ENCODE data around the gene CEBPB. TPM values are rescaled to one million over a fixed set of nuclear protein-coding genes. Genes with fewer than 3 reads are reported as not detected.

Gene CEBPB
- total RNA-seq, 3 donors from 2014 or later, result 32.8 to 36.6 (median 35.2) TPM

DNA sequence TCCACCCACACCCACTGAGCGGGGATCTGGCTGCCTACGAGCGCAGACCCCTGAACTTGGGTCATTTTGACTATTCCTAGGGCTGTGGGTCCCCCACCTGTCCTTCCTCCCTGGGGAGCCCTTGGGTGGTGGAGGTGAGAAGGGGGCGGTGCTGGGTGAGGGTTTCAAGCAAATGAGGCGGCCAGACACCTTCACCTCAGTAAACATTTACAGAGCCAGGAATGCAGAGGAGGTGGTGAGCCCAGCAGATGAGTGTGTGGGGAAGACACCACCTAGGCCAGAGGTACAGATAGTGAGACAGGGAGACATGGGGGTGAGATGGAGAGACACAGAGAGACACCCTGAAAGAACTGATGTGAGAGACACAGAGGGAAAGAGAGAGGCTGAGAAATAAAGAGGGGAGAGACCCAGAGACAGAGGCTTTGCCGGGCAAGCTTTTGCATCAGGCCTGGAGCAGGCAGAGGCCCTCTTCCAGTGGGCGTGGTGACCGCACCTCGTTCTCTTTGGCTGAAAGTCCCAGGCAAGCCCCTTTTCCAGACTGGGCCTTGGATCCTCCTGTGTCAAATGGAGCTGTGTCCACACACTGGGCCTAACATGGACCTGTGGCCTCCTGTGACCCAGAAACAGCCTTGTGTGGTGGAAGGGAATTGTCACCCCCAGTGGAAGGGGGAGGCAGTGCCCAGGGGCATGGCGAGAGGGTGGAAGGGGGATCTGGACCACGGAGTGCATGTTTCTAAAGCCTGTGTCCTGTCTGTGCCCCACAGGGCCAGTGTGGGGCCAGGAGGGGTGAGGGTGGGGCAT is 29.7 kb downstream of the CEBPB start:
- DNase-seq, result no peak
- no peaks in the 10 kb centered on the region for H3K9me3 Mint-ChIP-seq
- no peak overlapping the region for H3K4me3 Mint-ChIP-seq
- H3K27me3 Mint-ChIP-seq (ENCODE audit: low read depth), result peaks cover 5% of the 10 kb centered on the region
- no peaks in the 10 kb centered on the region for H3K4me1 Mint-ChIP-seq (ENCODE audit: low read depth)
- no peaks in the 10 kb centered on the region for H3K36me3 Mint-ChIP-seq (ENCODE audit: insufficient read depth)
- ATAC-seq, result no peak

DNA sequence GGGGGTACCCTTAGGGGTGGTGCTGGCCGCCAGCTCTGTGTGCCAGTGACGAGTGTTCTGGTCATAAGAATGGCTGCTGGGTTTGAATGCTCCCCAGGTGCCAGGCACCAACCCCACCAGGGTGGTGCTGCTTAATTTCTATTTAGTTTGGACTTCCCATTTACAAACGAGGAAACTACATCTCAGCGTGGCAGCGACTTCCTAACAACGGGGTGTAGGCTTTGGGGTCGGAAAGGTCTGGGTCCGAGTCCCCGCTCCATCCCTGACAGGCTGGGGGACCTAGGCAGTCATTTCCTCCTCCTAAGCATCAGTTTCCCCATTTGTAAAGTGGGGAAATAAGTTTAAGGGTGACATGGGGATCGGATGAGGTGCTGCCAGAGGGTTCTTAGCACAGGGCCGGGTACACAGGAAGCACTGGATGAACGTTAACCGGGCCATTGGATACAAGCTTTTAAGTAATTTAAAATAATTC is 30.3 kb downstream of the CEBPB start:
- no peak for DNase-seq
- Mint-ChIP-seq H3K4me1 (ENCODE audit: low read depth) (no peaks in the 10 kb centered on the region), H3K27me3 (ENCODE audit: low read depth) (peaks cover 3% of the 10 kb centered on the region), H3K4me3 (no peak overlapping the region), H3K9me3 (no peaks in the 10 kb centered on the region), H3K36me3 (ENCODE audit: insufficient read depth) (no peaks in the 10 kb centered on the region)
- ATAC-seq, result no peak

DNA sequence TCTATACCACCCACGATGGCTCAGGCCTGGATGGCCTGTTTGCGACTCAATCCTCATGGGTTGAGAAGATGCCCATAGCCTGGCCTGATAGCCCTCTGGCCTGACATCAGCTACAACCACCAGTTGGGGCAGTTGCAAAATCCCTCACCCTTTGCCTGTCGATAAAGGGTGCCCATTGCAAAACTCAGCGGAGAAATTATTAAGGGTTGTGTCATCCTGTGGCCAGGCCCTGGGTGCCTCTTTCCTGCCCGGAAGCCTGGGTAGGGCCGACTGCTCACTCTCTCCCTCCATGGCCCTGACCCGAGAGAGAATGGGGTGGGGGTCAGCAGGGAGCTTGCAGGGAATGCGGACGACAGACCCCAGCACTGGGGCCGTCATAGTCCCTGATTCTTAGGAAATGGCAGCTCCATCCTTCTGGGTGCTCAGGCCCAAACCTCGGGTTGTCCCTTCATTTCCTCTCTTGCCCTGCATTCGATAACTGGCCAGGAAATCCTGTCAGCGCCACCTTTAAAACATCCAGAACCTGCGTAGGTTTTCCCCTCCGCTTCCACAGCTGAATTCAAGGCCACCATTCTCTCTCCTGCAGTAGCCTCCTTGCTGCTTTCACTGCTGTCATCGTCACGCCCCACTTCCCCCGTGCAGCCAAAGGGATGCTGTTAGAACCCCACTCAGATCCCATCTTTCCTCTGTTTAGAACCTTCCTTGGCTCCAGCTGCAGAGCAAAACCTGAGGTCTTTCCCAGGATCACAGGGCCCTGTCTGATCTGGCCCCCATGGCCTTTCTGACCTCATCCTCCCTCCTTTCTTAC is 31.1 kb downstream of the CEBPB start:
- ATAC-seq, result no peak
- Mint-ChIP-seq H3K27me3 (ENCODE audit: low read depth) (peaks cover 3% of the 10 kb centered on the region), H3K4me1 (ENCODE audit: low read depth) (no peaks in the 10 kb centered on the region), H3K4me3 (no peak overlapping the region), H3K36me3 (ENCODE audit: insufficient read depth) (no peaks in the 10 kb centered on the region), H3K9me3 (no peaks in the 10 kb centered on the region)
- DNase-seq, result no peak

DNA sequence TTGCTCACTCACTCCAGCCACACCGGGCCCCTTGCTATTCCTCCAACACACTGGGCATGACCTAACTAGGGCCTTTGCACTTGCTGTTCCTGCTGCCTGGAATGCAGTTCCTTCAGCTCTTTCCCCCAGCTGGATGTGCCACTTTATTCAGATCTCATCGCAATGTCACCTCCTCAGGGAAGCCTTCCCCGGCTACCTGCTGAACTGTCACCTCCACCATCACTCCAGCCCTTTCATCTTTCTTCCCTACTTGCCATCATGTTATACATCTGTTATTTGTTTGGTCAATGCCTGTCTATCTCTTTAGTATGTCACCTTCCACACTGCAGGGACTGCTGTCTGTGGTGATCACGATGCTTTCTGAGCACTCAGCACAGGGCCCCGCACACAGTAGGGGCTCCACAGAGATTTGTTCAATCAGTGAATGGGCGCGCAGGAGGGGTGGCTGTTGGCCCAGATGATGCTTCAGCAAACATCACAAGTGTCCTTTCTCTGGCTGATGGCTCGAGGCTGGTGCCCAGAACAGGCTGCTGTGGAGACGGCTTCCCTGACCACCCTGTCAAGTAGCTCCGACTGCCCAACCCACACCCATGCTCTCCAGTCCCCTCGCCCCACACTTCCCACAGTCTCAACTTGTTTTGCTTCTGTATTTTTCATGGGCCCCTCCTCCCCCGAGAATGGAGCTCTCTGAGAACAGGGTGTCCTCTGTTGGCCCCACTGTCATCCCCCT is 31.8 kb downstream of the CEBPB start:
- Mint-ChIP-seq H3K36me3 (ENCODE audit: insufficient read depth) (no peaks in the 10 kb centered on the region), H3K4me1 (ENCODE audit: low read depth) (no peaks in the 10 kb centered on the region), H3K9me3 (no peaks in the 10 kb centered on the region), H3K4me3 (no peak overlapping the region), H3K27me3 (ENCODE audit: low read depth) (peaks cover 2% of the 10 kb centered on the region)
- ATAC-seq (no peak), DNase-seq (no peak)

DNA sequence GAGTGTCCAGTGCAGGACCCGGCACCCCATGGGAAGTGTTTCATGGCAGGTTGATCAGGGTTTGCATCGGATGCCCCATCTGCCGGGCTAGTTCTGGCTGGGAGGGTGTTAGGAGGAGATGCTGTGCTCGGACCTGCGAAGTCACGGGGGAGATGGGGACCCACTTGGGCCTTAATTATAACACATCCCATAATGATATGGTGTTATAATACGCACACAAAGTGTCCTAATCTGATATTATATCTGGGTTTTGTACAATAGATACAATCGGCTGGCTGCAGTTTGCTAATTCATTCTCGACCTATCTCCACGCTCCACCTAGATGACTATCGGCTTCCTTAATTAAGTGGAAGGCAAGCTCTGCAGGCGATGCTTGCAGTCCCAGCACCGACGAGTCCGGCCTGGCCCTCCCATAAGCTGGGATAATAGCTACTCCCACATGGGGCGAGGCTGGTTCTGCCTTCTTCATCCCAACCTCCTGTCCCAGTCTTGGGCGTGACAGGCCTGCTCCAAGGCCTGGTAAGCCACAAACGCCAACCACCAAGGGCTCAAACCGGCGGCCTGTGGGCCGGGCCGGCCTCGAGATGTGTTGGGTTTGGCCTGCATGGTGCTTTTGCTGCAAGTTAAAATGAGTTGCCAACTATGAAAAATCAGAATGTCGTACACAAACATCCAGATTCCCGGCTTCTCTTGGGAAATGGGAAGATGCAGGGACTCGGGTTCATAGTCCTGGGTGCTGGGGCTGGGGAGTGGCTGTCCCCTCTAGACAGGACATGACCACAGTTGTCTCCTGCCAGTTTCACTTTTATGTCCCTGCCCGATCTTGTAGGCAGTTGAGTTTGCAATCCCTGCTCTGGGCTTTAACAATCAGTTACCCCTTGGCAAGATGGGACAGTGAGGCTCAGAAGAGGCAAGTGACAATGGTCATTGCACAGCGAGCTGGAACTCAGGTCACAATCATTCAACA is 32.7 kb downstream of the CEBPB start:
- no peaks in the 10 kb centered on the region for H3K36me3 Mint-ChIP-seq (ENCODE audit: insufficient read depth)
- DNase-seq, result no peak
- H3K9me3 Mint-ChIP-seq, result no peaks in the 10 kb centered on the region
- no peaks in the 10 kb centered on the region for H3K4me1 Mint-ChIP-seq (ENCODE audit: low read depth)
- ATAC-seq, result no peak
- peaks cover 2% of the 10 kb centered on the region for H3K27me3 Mint-ChIP-seq (ENCODE audit: low read depth)
- no peak overlapping the region for H3K4me3 Mint-ChIP-seq

DNA sequence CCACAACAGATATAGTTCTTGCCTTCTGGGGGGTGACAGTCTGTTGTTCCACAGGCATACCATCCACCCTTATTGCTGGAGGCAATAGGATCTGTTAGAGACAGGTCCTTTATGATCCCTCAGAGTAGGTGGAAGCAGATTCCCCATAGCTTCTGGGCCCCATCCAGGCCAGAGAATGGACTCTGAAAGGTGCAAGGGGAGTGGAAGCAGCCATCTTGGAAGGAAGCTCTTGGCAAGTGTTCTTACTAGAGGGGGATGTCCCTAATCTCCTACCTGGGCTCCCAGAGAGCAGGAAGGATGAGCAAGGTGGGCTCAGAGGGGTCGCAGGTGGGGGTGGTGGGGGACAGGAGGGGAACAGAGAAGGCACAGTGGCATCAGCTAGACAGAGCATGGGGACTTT is 33.4 kb downstream of the CEBPB start:
- ATAC-seq (no peak), DNase-seq (no peak)
- H3K4me3 Mint-ChIP-seq, result no peak overlapping the region
- no peaks in the 10 kb centered on the region for H3K36me3 Mint-ChIP-seq (ENCODE audit: insufficient read depth)
- no peaks in the 10 kb centered on the region for H3K4me1 Mint-ChIP-seq (ENCODE audit: low read depth)
- no peaks in the 10 kb centered on the region for H3K9me3 Mint-ChIP-seq
- peaks cover 2% of the 10 kb centered on the region for H3K27me3 Mint-ChIP-seq (ENCODE audit: low read depth)

DNA sequence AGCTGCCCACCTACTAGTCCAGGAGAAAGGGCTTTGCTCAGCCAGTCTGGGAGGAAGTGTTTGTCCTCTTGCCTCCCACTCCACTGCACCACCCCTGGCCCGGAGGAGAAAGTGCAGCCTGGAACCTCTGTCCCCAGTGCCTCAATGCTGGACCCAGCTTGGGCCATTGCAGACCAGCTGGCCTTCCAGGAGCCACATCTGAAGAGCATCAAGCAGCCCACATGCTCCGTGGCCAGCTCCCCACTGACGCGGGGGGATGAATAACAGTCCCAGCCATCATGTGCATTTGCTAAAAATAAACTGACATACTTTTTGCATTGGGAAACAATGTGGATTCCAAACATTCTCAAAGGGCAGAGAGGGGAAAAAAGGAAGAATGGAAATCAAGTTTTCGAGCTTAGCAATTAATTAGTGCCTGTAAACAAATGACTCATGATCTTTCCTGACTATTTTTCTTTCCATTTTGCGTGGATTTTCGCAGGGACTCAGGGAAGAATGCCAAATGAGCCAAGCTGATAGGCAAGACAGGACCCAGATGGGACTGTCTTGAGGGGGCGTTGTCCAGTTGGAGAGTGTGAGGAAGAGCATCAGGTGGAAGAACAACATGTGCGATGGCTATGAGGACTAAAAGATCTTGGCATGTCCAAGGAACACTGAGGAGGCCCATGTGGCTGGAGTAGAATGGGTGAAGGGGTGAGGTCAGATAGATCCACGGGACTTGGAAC is 34.1 kb downstream of the CEBPB start:
- ATAC-seq (no peak), DNase-seq (no peak)
- H3K4me1 Mint-ChIP-seq (ENCODE audit: low read depth), result no peaks in the 10 kb centered on the region
- no peaks in the 10 kb centered on the region for H3K9me3 Mint-ChIP-seq
- H3K4me3 Mint-ChIP-seq, result no peak overlapping the region
- no peaks in the 10 kb centered on the region for H3K27me3 Mint-ChIP-seq (ENCODE audit: low read depth)
- H3K36me3 Mint-ChIP-seq (ENCODE audit: insufficient read depth), result no peaks in the 10 kb centered on the region

DNA sequence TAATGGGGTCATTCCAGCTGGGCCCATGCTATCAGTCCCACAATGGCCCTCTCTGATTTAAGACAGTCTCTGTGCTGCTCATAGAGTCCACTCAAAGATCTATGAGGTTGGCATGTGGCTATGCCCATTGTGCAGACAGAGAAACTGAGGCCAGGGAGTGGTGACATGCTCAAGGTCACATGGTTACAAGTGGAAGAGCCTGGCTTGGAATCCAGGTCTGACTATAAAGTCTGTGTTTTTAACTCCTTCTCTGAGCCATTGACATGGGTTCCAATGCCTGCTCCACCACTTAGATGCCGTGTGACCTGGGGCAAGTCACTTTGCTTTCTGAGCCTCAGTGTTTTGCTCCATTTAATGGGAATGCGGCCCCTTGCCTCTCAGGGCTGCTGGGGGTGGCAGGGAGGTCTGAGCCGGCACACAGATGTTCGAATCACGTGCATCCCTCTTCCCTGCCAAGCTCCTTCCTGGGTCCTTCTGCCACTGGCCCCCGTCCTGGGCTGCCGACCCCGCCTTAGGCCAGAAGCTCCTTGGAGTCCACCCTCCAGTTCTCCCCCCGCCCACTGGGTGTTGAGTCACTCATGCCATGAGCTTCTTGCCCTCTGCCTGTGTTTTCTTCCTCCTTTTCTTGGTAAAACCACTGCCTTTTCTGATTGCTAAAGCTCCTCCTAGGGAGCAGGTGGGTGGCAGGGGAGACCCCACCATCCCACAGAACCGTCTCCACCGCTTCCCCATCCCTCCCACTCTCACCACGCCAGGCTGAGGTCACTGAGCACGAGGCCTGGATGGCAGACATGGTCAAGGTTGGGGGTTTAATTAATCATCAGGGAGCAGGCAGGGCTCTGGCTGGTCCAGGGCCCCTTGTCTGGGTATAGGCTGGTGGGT is 35.7 kb downstream of the CEBPB start:
- Mint-ChIP-seq H3K9me3 (no peaks in the 10 kb centered on the region), H3K4me1 (ENCODE audit: low read depth) (no peaks in the 10 kb centered on the region), H3K4me3 (no peak overlapping the region), H3K36me3 (ENCODE audit: insufficient read depth) (no peaks in the 10 kb centered on the region), H3K27me3 (ENCODE audit: low read depth) (no peaks in the 10 kb centered on the region)
- DNase-seq (no peak), ATAC-seq (no peak)

DNA sequence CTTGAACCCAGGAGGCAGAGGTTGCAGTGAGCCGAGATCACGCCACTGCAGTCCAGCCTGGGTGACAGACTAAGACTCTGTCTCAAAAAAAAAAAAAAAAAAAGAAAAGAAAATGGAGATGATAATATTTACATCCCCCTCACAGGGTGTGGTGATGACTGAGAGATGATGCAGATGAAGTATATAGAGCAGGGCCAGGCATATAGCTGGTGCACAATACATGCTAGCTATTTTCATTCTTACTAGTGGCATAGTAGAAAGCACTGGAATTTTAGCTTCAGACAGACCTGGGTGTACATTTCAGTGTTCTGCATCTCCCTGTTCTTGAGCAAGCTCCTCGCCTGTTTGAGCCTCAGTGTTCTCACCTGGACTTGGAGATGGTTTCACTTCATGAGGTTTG is 36.9 kb downstream of the CEBPB start:
- no peaks in the 10 kb centered on the region for H3K27me3 Mint-ChIP-seq (ENCODE audit: low read depth)
- no peaks in the 10 kb centered on the region for H3K4me1 Mint-ChIP-seq (ENCODE audit: low read depth)
- peak in 1 of 2 donors; percentile 18 for ATAC-seq

DNA sequence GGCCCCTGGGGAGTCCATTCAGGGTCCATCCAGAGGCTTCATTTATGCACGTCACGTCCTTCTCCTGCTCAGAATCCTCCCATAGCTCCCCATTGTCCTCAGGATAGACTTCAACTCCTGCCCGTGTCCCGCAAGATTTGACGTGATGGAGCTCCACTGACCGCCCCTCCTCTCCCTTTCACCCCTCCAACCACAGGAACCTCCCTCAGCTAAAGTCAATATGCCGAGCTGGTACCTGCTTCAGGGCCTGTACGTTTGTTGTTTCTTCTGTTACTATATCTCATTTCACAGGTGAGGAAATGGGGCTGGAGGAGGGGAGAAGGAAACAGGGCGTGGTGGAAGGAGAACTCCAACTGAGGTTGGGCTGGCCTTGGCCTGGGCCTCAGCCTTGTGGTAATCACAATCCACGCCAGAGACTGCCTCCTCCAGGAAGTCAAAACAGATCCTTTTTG is 38.6 kb downstream of the CEBPB start:
- ATAC-seq (no peak), DNase-seq (no peak)
- Mint-ChIP-seq H3K27me3 (ENCODE audit: low read depth) (no peaks in the 10 kb centered on the region), H3K9me3 (no peaks in the 10 kb centered on the region), H3K4me1 (ENCODE audit: low read depth) (no peaks in the 10 kb centered on the region), H3K4me3 (no peak overlapping the region), H3K36me3 (ENCODE audit: insufficient read depth) (no peaks in the 10 kb centered on the region)

More for the DNA sequence above, 36.9 kb downstream of the CEBPB start:
- Mint-ChIP-seq H3K36me3 (ENCODE audit: insufficient read depth) (no peaks in the 10 kb centered on the region), H3K9me3 (no peaks in the 10 kb centered on the region), H3K4me3 (no peak overlapping the region)
- no peak for DNase-seq

DNA sequence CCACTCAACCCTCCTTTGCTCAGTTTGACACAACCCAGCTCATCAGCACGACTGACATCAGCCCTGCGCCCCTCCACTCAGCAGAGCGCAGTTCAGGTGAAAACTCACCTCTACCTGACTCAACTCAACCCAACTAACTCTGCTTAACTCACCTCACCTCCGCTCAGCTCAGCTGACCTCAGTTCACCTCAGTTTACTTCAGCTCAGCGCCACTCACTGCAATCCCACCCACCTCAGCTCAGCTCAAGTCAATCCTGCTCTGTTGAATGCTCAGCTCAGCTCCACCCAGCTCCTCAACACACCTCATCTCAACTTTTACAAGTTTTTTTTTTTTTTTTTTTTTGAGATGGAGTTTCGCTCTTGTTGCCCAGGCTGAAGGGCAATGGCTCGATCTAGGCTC is 39.6 kb downstream of the CEBPB start:
- no peaks in the 10 kb centered on the region for H3K4me1 Mint-ChIP-seq (ENCODE audit: low read depth)
- no peak overlapping the region for H3K4me3 Mint-ChIP-seq
- no peaks in the 10 kb centered on the region for H3K27me3 Mint-ChIP-seq (ENCODE audit: low read depth)
- ATAC-seq, result no peak
- no peaks in the 10 kb centered on the region for H3K9me3 Mint-ChIP-seq
- H3K36me3 Mint-ChIP-seq (ENCODE audit: insufficient read depth), result no peaks in the 10 kb centered on the region
- no peak for DNase-seq

DNA sequence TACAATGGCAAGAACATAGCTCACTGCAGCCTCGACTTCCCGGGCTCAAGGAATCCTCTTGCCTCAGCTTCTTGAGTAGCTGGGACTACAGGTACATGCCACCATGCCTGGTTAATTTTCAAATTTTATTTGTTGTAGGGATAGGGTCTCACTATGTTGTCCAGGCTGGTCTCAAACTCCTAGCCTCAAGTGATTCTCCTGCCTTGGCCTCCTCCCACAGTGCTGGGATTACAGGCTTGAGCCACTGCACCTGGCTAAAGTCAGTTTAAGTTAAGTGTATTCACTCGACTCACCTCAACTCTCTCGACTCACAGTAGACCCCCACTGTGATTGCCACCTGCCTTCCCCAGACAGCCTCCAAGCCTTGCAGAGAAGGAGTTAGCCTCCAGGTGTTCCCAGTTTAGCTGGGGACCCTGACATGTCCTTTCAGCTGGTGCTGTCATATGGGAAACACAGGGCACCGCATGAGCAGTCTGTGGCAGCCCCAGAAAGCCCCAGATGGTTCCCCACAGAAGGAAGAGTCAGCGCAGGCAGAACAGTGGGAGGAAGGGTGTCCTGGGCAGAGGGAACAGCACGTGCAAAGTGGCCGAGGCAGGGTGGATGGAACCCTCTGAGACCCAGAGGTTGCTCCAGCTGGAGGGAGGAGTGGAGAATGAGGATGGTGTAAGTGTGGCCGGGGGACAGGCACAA is 40.4 kb downstream of the CEBPB start:
- Mint-ChIP-seq H3K36me3 (ENCODE audit: insufficient read depth) (no peaks in the 10 kb centered on the region), H3K9me3 (no peaks in the 10 kb centered on the region), H3K4me1 (ENCODE audit: low read depth) (no peaks in the 10 kb centered on the region), H3K27me3 (ENCODE audit: low read depth) (no peaks in the 10 kb centered on the region), H3K4me3 (no peak overlapping the region)
- DNase-seq (no peak), ATAC-seq (no peak)
